H1 (cell line): ENCODE measurements around the gene BRD4. TPM values are rescaled to one million over a fixed set of nuclear protein-coding genes. Genes with fewer than 3 reads are reported as not detected.

Experiments
- CEBPB ChIP-seq: IDR thresholded peaks from 2 replicates; pipeline ENCODE4 v1.6.1; 2012; ENCODE audit warnings: low read depth, low read length
- CHD7 ChIP-seq: fragments of 300-600 bp; sonication (generic); IDR thresholded peaks from 2 replicates; pipeline ENCODE4 v1.7.1; 2012; ENCODE audit warnings: low read length, moderate library complexity, mild to moderate bottlenecking, inconsistent platforms; ENCODE audit not compliant: insufficient replicate concordance
- JUN ChIP-seq: IDR thresholded peaks from 2 replicates; pipeline ENCODE4 v1.6.1; 2011; ENCODE audit warnings: low read depth, mild to moderate bottlenecking, improper control_type of control experiment, low read length
- JUND ChIP-seq: IDR thresholded peaks from 2 replicates; pipeline ENCODE4 v1.6.1; 2011; ENCODE audit warnings: mild to moderate bottlenecking, improper control_type of control experiment, low read length
- PHF8 ChIP-seq: fragments of 200-600 bp; sonication (generic); conservative IDR thresholded peaks from 2 replicates; pipeline ENCODE4 v1.7.1; 2012; ENCODE audit warnings: low read depth, mild to moderate bottlenecking, inconsistent platforms, low read length, moderate library complexity
- RXRA ChIP-seq: IDR thresholded peaks from 2 replicates; pipeline ENCODE4 v1.6.1; 2011; ENCODE audit warnings: low read depth, mild to moderate bottlenecking, low read length, moderate library complexity; ENCODE audit not compliant: insufficient read depth
- SRF ChIP-seq: IDR thresholded peaks from 2 replicates; pipeline ENCODE4 v1.6.1; 2011; ENCODE audit warnings: mild to moderate bottlenecking, low read depth, low read length, moderate library complexity
- SUZ12 ChIP-seq: fragments of 200-600 bp; sonication (generic); IDR thresholded peaks from 2 replicates; pipeline ENCODE4 v1.6.1; 2012; ENCODE audit warnings: mild to moderate bottlenecking, inconsistent platforms, low read length, moderate library complexity, mixed read lengths
- TAF7 ChIP-seq: optimal IDR thresholded peaks from 2 replicates; pipeline ENCODE3; 2011; ENCODE audit warnings: low read depth, mild to moderate bottlenecking, inconsistent platforms, low read length, moderate library complexity, borderline replicate concordance
- TCF12 ChIP-seq: IDR thresholded peaks from 2 replicates; pipeline ENCODE4 v1.6.1; 2011; ENCODE audit warnings: low read depth, mild to moderate bottlenecking, low read length
- polyA plus RNA-seq, 7 experiments: library from polyadenylated mRNA; depleted of rRNA in 3 of 7; stranded (reverse) in 5 of 7; unstranded in 2 of 7; fragments of >200 nt in 5 of 7; fragments of 200-250 nt in 2 of 7; gene quantifications; 1 replicate in 5 of 7; 2 replicates in 1 of 7; 4 replicates in 1 of 7; pipeline versions ENCODE4 v1.2.1 to v1.2.3, GENCODE V29; 2011 to 2013; ENCODE audit warnings: missing spikeins in 2 of 7, mixed read lengths in 2 of 7
- total RNA-seq: library from RNA; stranded (reverse); fragmentation: NEBNext Ultra II Directional; extraction: Animal tissue kit (Norgen Biotek cat#: 25700); gene quantifications from 2 replicates; pipeline ENCODE4 v1.2.1, GENCODE V29; 2021
- TF ChIP-seq, protein P1 (sequence below): IDR thresholded peaks from 2 replicates; pipeline ENCODE4 v1.6.1; 2011; ENCODE audit warnings: low read length, improper control_type of control experiment

BRD4 gene
- total and polyA plus RNA-seq, 2 of the 8 experiments (the other 6 are each of a cell fraction or from before 2014, with no cell fraction given) = 14.1 to 146 TPM

DNA sequence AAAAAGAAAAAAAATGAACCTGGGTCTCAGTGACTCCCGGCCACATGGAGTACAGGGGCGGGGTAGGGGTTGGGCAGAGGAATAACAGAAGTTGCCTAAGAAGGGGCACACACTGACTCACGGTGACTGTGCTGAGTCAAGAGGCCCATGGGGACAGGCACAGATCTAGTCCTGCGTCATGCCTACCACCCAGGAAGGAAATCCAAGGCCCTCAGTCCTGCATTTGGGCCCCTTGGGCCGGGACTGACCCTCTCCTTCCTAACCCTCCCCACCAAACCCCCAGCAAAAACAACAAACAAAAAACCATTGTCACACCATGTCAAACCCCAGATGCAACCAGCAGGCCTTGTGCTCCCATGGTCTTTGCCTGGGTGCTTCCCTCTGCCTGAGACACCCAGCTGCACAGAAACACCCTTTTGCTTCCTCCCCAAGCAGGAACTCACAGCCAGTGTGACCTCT lies 122.0 kb downstream of the BRD4 start (continued):
- TF ChIP-seq CHD7 (no peak), JUND (no peak), PHF8 (no peak), CEBPB (no peak), RXRA (no peak), SRF (no peak), JUN (no peak), TAF7 (no peak), SUZ12 (no peak), TCF12 (no peak)
- TF ChIP-seq, protein P1, sequence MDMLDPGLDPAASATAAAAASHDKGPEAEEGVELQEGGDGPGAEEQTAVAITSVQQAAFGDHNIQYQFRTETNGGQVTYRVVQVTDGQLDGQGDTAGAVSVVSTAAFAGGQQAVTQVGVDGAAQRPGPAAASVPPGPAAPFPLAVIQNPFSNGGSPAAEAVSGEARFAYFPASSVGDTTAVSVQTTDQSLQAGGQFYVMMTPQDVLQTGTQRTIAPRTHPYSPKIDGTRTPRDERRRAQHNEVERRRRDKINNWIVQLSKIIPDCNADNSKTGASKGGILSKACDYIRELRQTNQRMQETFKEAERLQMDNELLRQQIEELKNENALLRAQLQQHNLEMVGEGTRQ = no peak
